HCT116 (cell line): ENCODE measurements around the gene VPS9D1. TPM values are rescaled to one million over a fixed set of nuclear protein-coding genes. Genes with fewer than 3 reads are reported as not detected.
"Not testable (repeated sequence)": the region's sequence is repeated elsewhere in the genome, so short reads cannot be mapped to it uniquely, and the experiment has no call there.

Experiments
- ATAC-seq: fragments of 200-7000 bp; cut with Tn5 transposase; 2 replicates; pipeline ENCODE4 v1.9.1; 2020; ENCODE audit warnings: mild to moderate bottlenecking, moderate library complexity
- BruUV-seq: library from RNA; stranded (reverse); fragments of 400-500 nt; replicated peaks from 2 replicates; lab custom pipeline; 2021; lab: Mats Ljungman, UMichigan
- CTCF ChIA-PET: fragments of 300-600 bp; sonication (Branson Sonifier 250); formaldehyde crosslinking; loops from one replicate; lab custom pipeline; 2021; ENCODE audit warnings: antibody characterized with exemption; lab: Charles Lee
- POLR2A ChIA-PET: fragments of 300-600, 350-600 bp; sonication (Branson Sonifier 250); formaldehyde crosslinking; loops from one replicate; lab custom pipeline; 2021; ENCODE audit warnings: antibody characterized with exemption; lab: Charles Lee
- RAD21 ChIA-PET, 2 experiments: fragments of 300-600 bp; sonication (Branson Sonifier 250); formaldehyde crosslinking; loops; one replicate each; lab custom pipeline; 2023; ENCODE audit warnings: low total read pairs in 2 of 2; ENCODE audit not compliant: uncharacterized antibody in 2 of 2, unreplicated experiment in 2 of 2, low non-redundant PET in 1 of 2; lab: Charles Lee
- DNase-seq: peaks from one replicate; pipeline ENCODE4 v3.0.0-alpha.2; 2010; ENCODE audit warnings: low read depth, low spot score
- H2AFZ ChIP-seq: fragments of 200-600 bp; shearing (Covaris generic), sonication (generic); 2 replicates; pipeline ENCODE4 v1.6.1; 2017; ENCODE audit warnings: low read depth, mixed run types, mixed read lengths, antibody characterized with exemption, low read length; ENCODE audit not compliant: poor library complexity, severe bottlenecking
- H3K27ac ChIP-seq: 2 replicates; pipeline ENCODE4 v1.5.1; 2012; ENCODE audit warnings: low read depth, low read length
- H3K27me3 ChIP-seq: fragments of 200-600 bp; sonication (generic); 2 replicates; pipeline ENCODE4 v1.6.1; 2016; ENCODE audit warnings: mixed run types, low read length, mixed read lengths; ENCODE audit not compliant: insufficient read depth
- H3K36me3 ChIP-seq, 2 experiments: fragments of 200-500 bp in 1 of 2; fragments of 200-600 bp in 1 of 2; sonication (Bioruptor generic) in 1 of 2; sonication (generic) in 1 of 2; 2 replicates each; pipeline versions ENCODE4 v1.5.1 to v1.6.1; 2014 to 2016; ENCODE audit warnings: low read length in 2 of 2, inconsistent platforms in 1 of 2, mixed read lengths in 1 of 2, mixed run types in 1 of 2; ENCODE audit not compliant: insufficient read depth in 2 of 2, control insufficient read depth in 1 of 2
- H3K4me1 ChIP-seq, 2 experiments: fragments of 200-600 bp in 1 of 2; sonication (generic) in 1 of 2; 2 replicates each; pipeline versions ENCODE4 v1.5.1 to v1.6.1; 2012 to 2017; ENCODE audit warnings: low read length in 2 of 2, inconsistent platforms in 1 of 2, mild to moderate bottlenecking in 1 of 2, mixed read lengths in 1 of 2, mixed run types in 1 of 2, moderate library complexity in 1 of 2; ENCODE audit not compliant: insufficient read depth in 2 of 2, control insufficient read depth in 1 of 2
- H3K4me2 ChIP-seq: fragments of 200-600 bp; sonication (generic); 2 replicates; pipeline ENCODE4 v1.6.1; 2017; ENCODE audit warnings: mixed run types, low read length, mixed read lengths
- H3K4me3 ChIP-seq, 2 experiments: fragments of 200-600 bp in 1 of 2; sonication (generic) in 1 of 2; replicated peaks in 1 of 2; 2 replicates each; pipeline ENCODE4 v1.5.1; 2011 to 2016; ENCODE audit warnings: low read length in 2 of 2, control low read depth in 1 of 2, low read depth in 1 of 2, mild to moderate bottlenecking in 1 of 2, mixed read lengths in 1 of 2, mixed run types in 1 of 2
- H3K79me2 ChIP-seq: fragments of 200-600 bp; sonication (generic); 2 replicates; pipeline ENCODE4 v1.6.1; 2017; ENCODE audit warnings: mild to moderate bottlenecking, mixed run types, low read length, moderate library complexity, mixed read lengths; ENCODE audit not compliant: insufficient read depth
- H3K9ac ChIP-seq: fragments of 200-600 bp; sonication (generic); 2 replicates; pipeline ENCODE4 v1.6.1; 2016; ENCODE audit warnings: low read length, mixed read lengths
- H3K9me2 ChIP-seq: fragments of 200-600 bp; sonication (generic), shearing (Covaris generic); 2 replicates; pipeline ENCODE4 v1.6.1; 2017; ENCODE audit warnings: mixed run types, mild to moderate bottlenecking, moderate library complexity; ENCODE audit not compliant: insufficient read depth
- H3K9me3 ChIP-seq, 2 experiments: fragments of 200-500 bp in 1 of 2; fragments of 200-600 bp in 1 of 2; sonication (Bioruptor generic) in 1 of 2; sonication (generic) in 1 of 2; 2 replicates each; pipeline ENCODE4 v1.6.1; 2014 to 2017; ENCODE audit warnings: low read length in 2 of 2, mixed read lengths in 2 of 2, inconsistent platforms in 1 of 2, low read depth in 1 of 2, mild to moderate bottlenecking in 1 of 2, mixed run types in 1 of 2, moderate library complexity in 1 of 2; ENCODE audit not compliant: control insufficient read depth in 1 of 2, insufficient read depth in 1 of 2
- H4K20me1 ChIP-seq: fragments of 200-600 bp; sonication (generic), shearing (Covaris generic); 2 replicates; pipeline ENCODE4 v1.6.1; 2017; ENCODE audit warnings: mixed run types, mild to moderate bottlenecking, moderate library complexity; ENCODE audit not compliant: insufficient read depth
- ATF3 ChIP-seq: IDR thresholded peaks from 2 replicates; pipeline ENCODE4 v1.6.1; 2012
- CEBPB ChIP-seq: IDR thresholded peaks from 2 replicates; pipeline ENCODE4 v1.6.1; 2012; ENCODE audit warnings: low read depth
- CTCF ChIP-seq, 3 experiments: fragments of 200-600 bp in 1 of 3; sonication (generic) in 1 of 3; IDR thresholded peaks in 2 of 3; conservative IDR thresholded peaks in 1 of 3; 2 replicates each; pipeline ENCODE4 v1.5.1; 2012 to 2017; ENCODE audit warnings: low read depth in 2 of 3, low read length in 2 of 3, antibody characterized with exemption in 1 of 3, borderline replicate concordance in 1 of 3, control low read depth in 1 of 3, mild to moderate bottlenecking in 1 of 3, mixed read lengths in 1 of 3, mixed run types in 1 of 3, moderate library complexity in 1 of 3; ENCODE audit not compliant: insufficient read depth in 1 of 3
- EZH2phosphoT487 ChIP-seq: fragments of 200-600 bp; IDR thresholded peaks from 2 replicates; pipeline ENCODE4 v1.6.1; 2018; ENCODE audit warnings: antibody characterized with exemption, borderline replicate concordance
- POLR2A ChIP-seq: IDR thresholded peaks from 2 replicates; pipeline ENCODE4 v1.7.0; 2011; ENCODE audit warnings: borderline replicate concordance; ENCODE audit not compliant: insufficient read depth, insufficient read length; ENCODE audit errors: extremely low read depth
- SP1 ChIP-seq: IDR thresholded peaks from 2 replicates; pipeline ENCODE4 v1.6.1; 2012; ENCODE audit warnings: low read depth
- ZNF274 ChIP-seq: fragments of 200-500 bp; sonication (Bioruptor generic); IDR thresholded peaks from 2 replicates; pipeline ENCODE4 v1.6.1; 2014; ENCODE audit warnings: mild to moderate bottlenecking, low read depth, low read length, inconsistent platforms
- intact Hi-C: fragments of 100-400 bp; cut with micrococcal nuclease; formaldehyde crosslinking; loops from 2 replicates; pipeline ENCODE4 v1.10.0; 2022
- total RNA-seq: library from RNA; stranded (reverse); gene quantifications from one replicate; pipeline ENCODE4 v1.2.1, GENCODE V29; 2021; ENCODE audit not compliant: unreplicated experiment

Gene VPS9D1
- total RNA-seq, 1 experiment from 2014 or later = 4.2 TPM

- RAD21 ChIA-PET = no interaction called here
- CTCF ChIA-PET = interaction anchor here (0.9 kb wide), 1 partner anchor 130 kb away, joined by 4 read pairs; no protein-coding TSS in a partner anchor
- Histone ChIP-seq H3K4me1 (peaks cover 8 to 14% of the 10 kb centered on the region in 2 experiments), H2AFZ (no peak overlapping the region), H3K9ac (no peak overlapping the region), H3K79me2 (peaks cover 14% of the 10 kb centered on the region), H4K20me1 (peaks cover 3% of the 10 kb centered on the region; the same call in 1 of the 2 replicates), H3K27ac (peak overlapping the region; percentile 28; the same call in 1 of the 2 replicates), H3K9me2 (no peaks in the 10 kb centered on the region), H3K4me3 (no peak overlapping the region), H3K27me3 (no peaks in the 10 kb centered on the region), H3K36me3 (peaks cover 27 to 55% of the 10 kb centered on the region in 2 experiments; a peak in 3 of 4 replicates), H3K4me2 (no peak overlapping the region), H3K9me3 (no peaks in the 10 kb centered on the region)
- DNase-seq (no peak), ATAC-seq (peak; percentile 6)
- no TSS peak for BruUV-seq
- TF ChIP-seq SP1 (no peak), CEBPB (no peak), POLR2A (no peak), EZH2phosphoT487 (no peak), CTCF (IDR thresholded peaks at IDR 0.05 in 2 of 3, conservative IDR thresholded peaks at IDR 0.05 in 1 of 3; ENCODE audit: borderline replicate concordance in 1 of 3, insufficient read depth in 1 of 3, low read depth in 2 of 3, low read length in 2 of 3) (no peak), ZNF274 (no peak), ATF3 (no peak)
- intact Hi-C loops = no loop called here
- POLR2A ChIA-PET = interaction anchor here (1.4 kb wide), 1 partner anchor 9 kb away, joined by 4 read pairs; the partner anchor contains the start of gene CDK10
Observed at GRCh38 chr16:89695086-89695874, 25.4 kb downstream of the VPS9D1 start.

DNA sequence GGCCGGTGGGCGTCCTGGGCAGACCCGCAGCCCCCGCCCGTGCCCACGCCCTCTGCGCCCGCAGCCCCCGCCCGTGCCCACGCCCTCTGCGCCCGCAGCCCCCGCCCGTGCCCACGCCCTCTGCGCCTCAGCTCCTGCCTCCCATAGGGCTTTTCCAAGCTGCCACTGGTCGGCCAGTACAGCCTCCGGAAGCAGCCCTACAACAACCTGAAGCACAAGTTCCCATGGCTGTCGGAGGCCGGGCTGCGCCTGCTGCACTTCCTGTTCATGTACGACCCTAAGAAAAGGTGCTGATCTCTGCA is 26.0 kb downstream of the VPS9D1 start:
- POLR2A ChIA-PET, RAD21 ChIA-PET, H3K4me3 ChIP-seq, H3K9ac ChIP-seq, H4K20me1 ChIP-seq, H2AFZ ChIP-seq, H3K4me1 ChIP-seq, H3K9me3 ChIP-seq, CTCF ChIA-PET, H3K4me2 ChIP-seq, H3K9me2 ChIP-seq, BruUV-seq, DNase-seq, intact Hi-C loops, H3K27me3 ChIP-seq, H3K27ac ChIP-seq: not testable (repeated sequence)
- peak; percentile 3; the same call in 1 of the 2 replicates for ATAC-seq
- H3K79me2 ChIP-seq = peaks cover 14% of the 10 kb centered on the region
- peaks cover 27 to 61% of the 10 kb centered on the region in 2 experiments; a peak in 3 of 4 replicates for H3K36me3 ChIP-seq
